Measurements from ENCODE around the gene MACROD2. TPM values are rescaled to one million over a fixed set of nuclear protein-coding genes. Genes with fewer than 3 reads are reported as not detected.

MACROD2 gene
- total RNA-seq, 4 donors from 2014 or later = 8.7 to 17.8 (median 10.8) TPM

- Histone ChIP-seq H3K27ac (no peak overlapping the region), H3K9me3 (no peaks in the 10 kb centered on the region), H3K27me3 (no peaks in the 10 kb centered on the region), H3K36me3 (no peaks in the 10 kb centered on the region), H3K4me3 (replicated peaks in 1 of 3) (no peak overlapping the region), H3K4me1 (no peaks in the 10 kb centered on the region)
- TF ChIP-seq POLR2A (IDR thresholded peaks at IDR 0.05) (no peak), CTCF (IDR thresholded peaks at IDR 0.05) (no peak)
- intact Hi-C loops (cut with DNase I) = no loop called here
- DNase-seq = no peak
- 98 to 99% methylated on average over 2 of the region's 2 CpGs for WGBS, 2 donors
Measured at GRCh38 chr20:15909995-15910394, 1914.7 kb downstream of the MACROD2 start.

GRCh38 chr20:15911581-15911980, 1916.3 kb downstream of the MACROD2 start:
- H3K4me1 ChIP-seq = no peaks in the 10 kb centered on the region
- H3K4me3 ChIP-seq (replicated peaks in 1 of 3) = no peak overlapping the region
- 74 to 83% methylated on average over 7 of the region's 7 CpGs for WGBS, 2 donors
- no peaks in the 10 kb centered on the region for H3K27me3 ChIP-seq
- H3K36me3 ChIP-seq = no peaks in the 10 kb centered on the region
- no peak for DNase-seq
- H3K27ac ChIP-seq = no peak overlapping the region
- TF ChIP-seq CTCF (IDR thresholded peaks at IDR 0.05) = no peak
- intact Hi-C loops (cut with DNase I) = no loop called here
- no peaks in the 10 kb centered on the region for H3K9me3 ChIP-seq

- no peaks in the 10 kb centered on the region for H3K4me1 ChIP-seq
- intact Hi-C loops (cut with DNase I) = no loop called here
- H3K4me3 ChIP-seq (replicated peaks in 1 of 3) = no peak overlapping the region
- no peak overlapping the region for H3K27ac ChIP-seq
- TF ChIP-seq CTCF (IDR thresholded peaks at IDR 0.05) = no peak
- no peak for TF ChIP-seq POLR2A (IDR thresholded peaks at IDR 0.05)
- H3K36me3 ChIP-seq = no peaks in the 10 kb centered on the region
- no peaks in the 10 kb centered on the region for H3K9me3 ChIP-seq
- 62 to 68% methylated on average over 3 of the region's 3 CpGs for WGBS, 2 donors
- H3K27me3 ChIP-seq = no peaks in the 10 kb centered on the region
- DNase-seq = no peak
Measured at GRCh38 chr20:15913391-15914025, 1918.2 kb downstream of the MACROD2 start.

- H3K27me3 ChIP-seq = no peaks in the 10 kb centered on the region
- H3K27ac ChIP-seq = no peak overlapping the region
- intact Hi-C loops (cut with DNase I) = no loop called here
- 81 to 90% methylated on average over 5 of the region's 5 CpGs for WGBS, 2 donors
- H3K9me3 ChIP-seq = no peaks in the 10 kb centered on the region
- no peaks in the 10 kb centered on the region for H3K36me3 ChIP-seq
- no peak for TF ChIP-seq CTCF (IDR thresholded peaks at IDR 0.05)
- no peaks in the 10 kb centered on the region for H3K4me1 ChIP-seq
- DNase-seq = no peak
- no peak overlapping the region for H3K4me3 ChIP-seq (replicated peaks in 1 of 3)
Measured at GRCh38 chr20:15916623-15917022, 1921.3 kb downstream of the MACROD2 start.

GRCh38 chr20:15917283-15917682, 1922.0 kb downstream of the MACROD2 start:
- Histone ChIP-seq H3K4me1 (no peaks in the 10 kb centered on the region), H3K9me3 (no peaks in the 10 kb centered on the region), H3K27me3 (no peaks in the 10 kb centered on the region), H3K4me3 (replicated peaks in 1 of 3) (no peak overlapping the region), H3K36me3 (no peaks in the 10 kb centered on the region), H3K27ac (no peak overlapping the region)
- no peak for DNase-seq
- intact Hi-C loops (cut with DNase I) = no loop called here
- 58 to 60% methylated on average over 4 of the region's 4 CpGs for WGBS, 2 donors
- TF ChIP-seq POLR2A (IDR thresholded peaks at IDR 0.05) = no peak
- no peak for TF ChIP-seq CTCF (IDR thresholded peaks at IDR 0.05)
